ENCODE data around the gene ZBTB16.

- TF ChIP-seq CTCF (IDR thresholded peaks at IDR 0.05; ENCODE audit: low read depth, low read length, missing input control) (no peak), REST (IDR thresholded peaks at IDR 0.05) (no peak), EGR1 (IDR thresholded peaks at IDR 0.05; ENCODE audit: low read depth in 2 of 2) (no peak), SP1 (IDR thresholded peaks at IDR 0.05) (no peak), RAD21 (IDR thresholded peaks at IDR 0.05) (no peak), GABPA (IDR thresholded peaks at IDR 0.05 in 1 of 2, conservative IDR thresholded peaks at IDR 0.05 in 1 of 2) (no peak), NR2F2 (IDR thresholded peaks at IDR 0.05) (no peak)
These were observed 107.8 kb downstream of the ZBTB16 start for GRCh38 chr11:114167355-114167754.

Measured in liver (tissue), 3 donors.